NT2/D1 (cell line): ENCODE data around the gene ZSCAN12.
"Not testable (repeated sequence)": the region's sequence is repeated elsewhere in the genome, so short reads cannot be mapped to it uniquely, and the experiment has no call there.

Experiments used
- DNase-seq: peaks from one replicate; pipeline ENCODE4 v3.0.0-alpha.2; 2011; ENCODE audit warnings: low read depth, low spot score
- H3K27me3 ChIP-seq: 2 replicates; pipeline ENCODE4 v1.6.0; 2011; ENCODE audit warnings: mild to moderate bottlenecking; ENCODE audit not compliant: insufficient read length, insufficient read depth
- H3K36me3 ChIP-seq: 2 replicates; pipeline ENCODE4 v1.6.1; 2011; ENCODE audit warnings: mild to moderate bottlenecking, low read length, mixed read lengths; ENCODE audit not compliant: insufficient read depth, insufficient read length
- H3K4me1 ChIP-seq: 2 replicates; pipeline ENCODE4 v1.5.1; 2011; ENCODE audit not compliant: insufficient read depth, insufficient read length
- H3K4me3 ChIP-seq: 2 replicates; pipeline ENCODE4 v1.5.1; 2011; ENCODE audit warnings: low read depth; ENCODE audit not compliant: insufficient read length
- H3K9ac ChIP-seq: 2 replicates; pipeline ENCODE4 v1.6.0; 2011; ENCODE audit warnings: low read depth; ENCODE audit not compliant: insufficient read length
- H3K9me3 ChIP-seq: 2 replicates; pipeline ENCODE4 v1.5.1; 2011; ENCODE audit warnings: mild to moderate bottlenecking, low read length; ENCODE audit not compliant: insufficient read depth
- SUZ12 ChIP-seq: IDR thresholded peaks from 2 replicates; pipeline ENCODE4 v1.6.1; 2011; ENCODE audit not compliant: insufficient read length, insufficient read depth; ENCODE audit errors: extremely low read depth
- YY1 ChIP-seq: IDR thresholded peaks from 2 replicates; pipeline ENCODE4 v1.6.1; 2011; ENCODE audit not compliant: insufficient read length, insufficient read depth
- ZNF274 ChIP-seq: IDR thresholded peaks from 2 replicates; pipeline ENCODE4 v1.6.1; 2011; ENCODE audit warnings: mild to moderate bottlenecking, low read depth, low read length

ZSCAN12 gene

DNA sequence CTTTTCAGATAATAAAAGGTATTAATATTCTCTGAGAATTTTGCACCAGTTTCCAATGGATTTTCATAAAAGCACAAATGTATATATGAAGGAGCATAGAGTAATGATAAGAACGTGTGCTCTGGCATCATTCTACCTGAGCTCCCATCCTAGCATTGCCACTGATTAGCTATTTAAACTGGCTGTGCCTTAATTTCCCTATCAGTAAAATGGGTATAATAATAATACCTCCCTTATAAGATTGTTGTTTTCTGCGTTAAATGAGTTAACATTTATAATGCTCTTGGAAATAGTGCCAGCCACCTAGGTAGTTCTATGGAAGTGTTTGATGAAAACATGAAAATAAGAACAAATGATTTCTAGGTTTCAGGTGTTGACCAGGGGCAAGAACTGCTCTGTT, 38.6 kb downstream of the ZSCAN12 start:
- DNase-seq = no peak
- Histone ChIP-seq H3K27me3 (no peaks in the 10 kb centered on the region), H3K9me3 (no peaks in the 10 kb centered on the region), H3K4me3 (no peak overlapping the region), H3K4me1 (peaks cover 2% of the 10 kb centered on the region), H3K9ac (no peak overlapping the region), H3K36me3 (peaks cover 41% of the 10 kb centered on the region)
- TF ChIP-seq YY1 (no peak), ZNF274 (no peak), SUZ12 (no peak)

DNA sequence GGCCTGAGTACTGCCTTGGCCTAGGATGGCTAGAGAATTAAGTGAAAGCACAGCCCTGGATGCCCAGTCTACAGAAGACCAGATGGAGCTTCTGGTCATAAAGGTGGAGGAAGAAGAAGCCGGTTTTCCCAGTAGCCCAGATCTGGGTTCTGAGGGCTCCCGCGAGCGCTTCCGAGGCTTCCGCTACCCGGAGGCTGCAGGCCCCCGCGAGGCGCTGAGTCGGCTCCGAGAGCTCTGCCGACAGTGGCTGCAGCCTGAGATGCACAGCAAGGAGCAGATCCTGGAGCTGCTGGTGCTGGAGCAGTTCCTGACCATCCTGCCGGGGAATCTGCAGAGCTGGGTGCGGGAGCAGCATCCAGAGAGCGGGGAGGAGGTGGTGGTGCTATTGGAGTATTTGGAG, 40.0 kb downstream of the ZSCAN12 start:
- H3K36me3 ChIP-seq = peaks cover 30% of the 10 kb centered on the region
- not testable (repeated sequence) for H3K4me3 ChIP-seq, H3K9ac ChIP-seq, H3K4me1 ChIP-seq, H3K9me3 ChIP-seq, H3K27me3 ChIP-seq, DNase-seq

DNA sequence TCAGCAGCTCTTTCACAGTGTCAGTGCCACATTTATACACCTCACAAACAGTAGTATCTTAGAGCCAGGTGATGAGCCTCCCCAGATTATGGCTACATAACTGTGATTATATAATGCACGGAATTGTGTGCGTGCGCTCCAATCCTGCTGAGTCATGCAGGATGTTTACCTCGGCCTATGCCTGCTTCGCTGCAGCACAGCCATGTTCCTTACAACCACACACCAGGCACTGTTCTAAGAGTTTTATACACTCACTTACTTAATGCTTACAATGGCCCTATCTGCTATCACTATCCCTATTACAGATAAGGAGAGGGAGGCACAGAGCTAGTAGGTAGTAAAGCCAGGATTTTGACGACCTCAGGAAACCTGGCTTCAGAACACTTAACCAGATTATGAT, 42.5 kb downstream of the ZSCAN12 start:
- Histone ChIP-seq H3K4me3 (no peak overlapping the region), H3K9me3 (peaks cover 10% of the 10 kb centered on the region; the same call in 1 of the 2 replicates), H3K27me3 (no peaks in the 10 kb centered on the region), H3K9ac (no peak overlapping the region), H3K4me1 (peaks cover 2% of the 10 kb centered on the region), H3K36me3 (peaks cover 21% of the 10 kb centered on the region)
- DNase-seq = no peak
- TF ChIP-seq SUZ12 (no peak), ZNF274 (no peak), YY1 (no peak)

DNA sequence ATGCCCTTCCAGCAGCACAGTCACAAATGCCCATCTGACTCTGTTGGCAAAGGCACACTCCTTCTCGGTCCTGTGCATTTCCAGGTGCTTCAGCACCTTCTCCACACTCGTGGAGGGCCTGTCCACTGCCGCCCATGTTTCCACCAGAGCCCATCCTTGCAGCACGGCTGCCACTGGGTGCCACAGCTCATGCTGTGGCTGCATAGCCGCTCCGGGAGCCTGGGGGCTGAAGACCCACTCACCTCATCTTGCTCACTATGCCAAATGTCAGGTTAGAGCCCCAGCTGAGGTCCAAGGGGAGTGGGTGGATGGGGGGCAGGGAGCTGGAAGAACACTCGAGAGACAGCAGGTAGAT, 42.9 kb downstream of the ZSCAN12 start:
- DNase-seq = no peak
- no peaks in the 10 kb centered on the region for H3K27me3 ChIP-seq
- H3K4me3 ChIP-seq = no peak overlapping the region
- H3K9ac ChIP-seq = peak overlapping the region; percentile 4
- TF ChIP-seq SUZ12 = no peak
- TF ChIP-seq ZNF274 = no peak
- no peak for TF ChIP-seq YY1
- peaks cover 10% of the 10 kb centered on the region; the same call in 1 of the 2 replicates for H3K9me3 ChIP-seq
- H3K36me3 ChIP-seq = peaks cover 18% of the 10 kb centered on the region
- peaks cover 2% of the 10 kb centered on the region for H3K4me1 ChIP-seq

DNA sequence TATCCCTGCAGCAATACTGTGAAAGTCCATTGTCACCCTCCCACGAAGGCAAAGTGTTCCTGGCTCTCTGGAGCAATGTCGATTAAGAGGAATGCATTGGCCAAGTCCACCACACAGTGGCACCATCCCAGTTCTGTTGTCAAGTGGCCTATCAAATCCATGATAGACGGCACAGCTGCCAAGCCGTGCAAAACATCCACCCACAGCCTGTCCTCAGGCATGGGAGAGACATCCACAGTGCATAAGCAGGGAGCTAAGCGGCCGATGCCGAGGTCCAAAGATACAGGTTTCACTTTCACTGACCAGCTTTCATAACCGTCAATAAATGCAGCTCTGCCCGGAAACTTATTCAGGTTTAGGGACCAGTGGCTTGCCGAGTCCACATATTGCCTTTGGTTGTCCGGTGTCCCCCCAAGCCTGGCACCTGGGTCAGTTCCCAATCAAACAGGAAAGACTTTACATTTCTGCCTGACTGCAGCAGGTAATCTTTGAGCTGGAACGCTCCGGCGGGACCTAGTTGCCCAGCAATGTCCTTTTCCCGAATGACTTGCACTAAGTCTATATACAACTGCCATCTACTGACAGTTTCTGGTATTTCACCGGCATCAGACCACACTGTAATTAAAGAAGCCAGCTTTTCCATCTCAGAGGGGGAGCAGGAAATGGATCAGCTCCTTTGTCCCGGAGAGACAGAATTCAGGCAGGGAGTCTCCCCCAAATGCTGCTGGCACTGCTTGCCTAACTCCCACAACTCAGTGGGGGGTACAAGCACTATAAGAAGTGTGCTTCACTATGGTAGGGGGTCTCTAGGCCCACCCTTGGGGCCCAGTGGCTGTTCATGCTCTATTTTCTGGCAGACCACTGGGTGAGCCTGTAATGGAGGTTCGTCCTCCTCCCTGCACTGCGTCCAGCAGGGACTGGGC, 43.5 kb downstream of the ZSCAN12 start:
- peak; percentile 72 for DNase-seq
- no peak overlapping the region for H3K4me3 ChIP-seq
- TF ChIP-seq YY1 = no peak
- TF ChIP-seq ZNF274 = no peak
- TF ChIP-seq SUZ12 = no peak
- H3K4me1 ChIP-seq = peaks cover 2% of the 10 kb centered on the region
- H3K36me3 ChIP-seq = peaks cover 13% of the 10 kb centered on the region
- peak overlapping the region; percentile 29 for H3K9ac ChIP-seq
- H3K9me3 ChIP-seq = peaks cover 10% of the 10 kb centered on the region; the same call in 1 of the 2 replicates
- H3K27me3 ChIP-seq = no peaks in the 10 kb centered on the region

DNA sequence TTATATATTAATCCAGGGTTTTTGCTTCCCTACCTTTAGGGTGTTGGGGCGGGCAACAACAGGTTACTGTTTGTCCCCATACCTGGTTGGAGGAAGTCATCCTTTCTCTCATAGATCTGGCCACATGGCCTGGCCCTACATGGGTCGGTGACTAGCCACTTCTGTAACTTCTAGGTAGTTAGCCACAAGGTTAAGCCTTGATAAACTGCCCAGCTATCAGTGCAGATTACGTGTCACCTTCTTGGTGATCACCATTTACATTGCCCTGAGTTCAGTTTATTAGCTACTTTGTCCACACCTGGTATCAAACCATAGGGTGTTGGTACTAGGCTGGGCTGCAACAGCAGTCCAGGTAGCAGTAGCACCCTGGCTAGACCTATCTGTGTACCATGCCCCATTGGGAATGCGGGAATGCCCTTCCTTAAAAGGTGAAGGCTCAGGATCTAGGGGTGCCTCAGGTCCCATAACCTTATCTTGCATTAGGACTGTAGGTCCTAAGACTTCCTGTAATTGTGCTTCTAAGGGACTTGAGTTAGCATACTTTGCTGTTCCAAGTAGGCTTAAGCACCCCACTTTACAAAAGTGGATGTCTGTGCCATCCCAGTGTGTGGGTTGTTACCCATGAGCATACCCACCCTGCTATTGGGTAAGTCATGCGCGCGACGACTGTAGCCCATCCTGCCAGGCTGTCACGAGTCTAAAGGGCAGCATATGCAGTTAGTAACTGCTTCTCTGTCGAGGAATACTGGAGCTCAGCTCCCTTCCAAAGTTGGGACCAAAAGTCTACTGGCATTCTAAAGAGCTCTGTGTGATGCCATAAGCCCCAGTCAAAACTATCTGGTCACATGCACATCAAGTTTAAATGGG, 44.6 kb downstream of the ZSCAN12 start:
- peaks cover 10% of the 10 kb centered on the region; the same call in 1 of the 2 replicates for H3K9me3 ChIP-seq
- no peak overlapping the region for H3K4me3 ChIP-seq
- peaks cover 13% of the 10 kb centered on the region for H3K36me3 ChIP-seq
- H3K4me1 ChIP-seq = peaks cover 2% of the 10 kb centered on the region
- DNase-seq = no peak
- TF ChIP-seq ZNF274 = no peak
- no peaks in the 10 kb centered on the region for H3K27me3 ChIP-seq
- H3K9ac ChIP-seq = no peak overlapping the region

DNA sequence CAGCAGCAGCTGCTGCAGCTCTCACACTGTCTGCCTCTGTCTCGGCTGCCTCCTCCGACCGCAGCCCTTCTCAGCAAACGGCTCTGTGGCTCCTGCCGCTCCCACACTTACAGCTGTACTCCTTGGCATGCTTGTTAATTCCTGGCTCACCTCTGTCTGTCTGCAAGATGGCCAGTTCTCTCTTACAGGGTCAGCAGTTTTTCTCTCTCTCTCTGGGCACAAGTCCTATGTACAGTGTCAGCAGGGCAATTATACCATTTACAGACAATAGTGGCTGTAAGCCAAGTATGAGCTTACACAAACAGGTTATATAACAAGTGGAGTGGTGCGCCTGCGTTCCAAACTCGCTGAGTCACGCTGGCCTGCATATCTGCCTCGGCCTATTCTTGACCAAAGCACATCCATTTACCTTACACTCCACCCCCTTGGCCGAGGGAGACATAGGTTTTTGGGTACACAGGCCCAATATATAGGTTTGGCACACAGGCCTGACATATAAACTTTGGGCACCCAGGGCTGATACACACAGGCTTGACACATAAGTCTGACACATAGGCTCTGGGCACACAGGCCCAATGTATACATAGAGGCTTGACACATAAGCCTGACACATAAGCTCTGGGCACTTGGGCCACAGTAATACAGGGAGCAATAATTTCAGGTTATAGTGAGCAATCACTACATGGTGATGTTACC, 45.4 kb downstream of the ZSCAN12 start:
- TF ChIP-seq YY1 = no peak
- TF ChIP-seq SUZ12 = no peak
- no peak for TF ChIP-seq ZNF274
- Histone ChIP-seq H3K4me1 (peaks cover 2% of the 10 kb centered on the region), H3K4me3 (no peak overlapping the region), H3K27me3 (no peaks in the 10 kb centered on the region), H3K9ac (no peak overlapping the region), H3K36me3 (peaks cover 13% of the 10 kb centered on the region), H3K9me3 (peaks cover 10% of the 10 kb centered on the region; the same call in 1 of the 2 replicates)
- no peak for DNase-seq
